Daoy (cell line): Measurements from ENCODE around the gene KCTD8. TPM values are rescaled to one million over a fixed set of nuclear protein-coding genes. Genes with fewer than 3 reads are reported as not detected.
A peak's percentile ranks its signal among the peaks of the same experiment; 100 is the strongest.

Source experiments
- DNase-seq: peaks from one replicate; pipeline ENCODE4 v3.0.0-alpha.2; 2015; ENCODE audit warnings: low read depth
- total RNA-seq: library from RNA; depleted of rRNA; stranded (reverse); fragments of >200 nt; shearing (Covaris generic); gene quantifications from 2 replicates; pipeline ENCODE4 v1.2.3, GENCODE V29; 2014; rRNA removed

Gene KCTD8
- total RNA-seq, result not detected in 2 replicates

- DNase-seq, result peak; percentile 50
These were observed at the start of gene KCTD8 for GRCh38 chr4:44448521-44449461. Gene KCTD8 (minus strand): TSS chr4:44448809.

- no peak for DNase-seq
These were observed 46.4 kb upstream of the KCTD8 start for GRCh38 chr4:44494810-44495701.

GRCh38 chr4:44493924-44494323 is 45.3 kb upstream of the KCTD8 start:
- no peak for DNase-seq

GRCh38 chr4:44487341-44487740 is 38.7 kb upstream of the KCTD8 start:
- no peak for DNase-seq

DNA sequence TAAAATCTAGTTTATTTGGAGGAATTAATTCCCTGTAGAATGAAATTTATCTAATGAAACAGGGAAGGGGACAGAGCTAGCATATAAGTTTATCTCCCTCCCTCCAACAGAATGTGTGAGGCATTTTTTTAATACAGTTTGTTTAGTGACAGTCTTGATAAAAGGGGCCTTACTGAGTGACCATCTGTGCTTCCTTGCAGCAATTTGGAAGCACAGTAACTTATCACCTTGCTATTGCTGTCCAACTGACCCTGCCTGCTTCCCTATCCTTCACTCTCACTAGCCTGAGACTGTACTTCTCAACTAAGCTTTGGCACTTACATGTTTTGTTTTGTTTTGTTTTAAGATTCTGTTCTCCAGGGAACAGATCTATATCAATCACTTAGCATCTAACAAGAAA is 31.1 kb upstream of the KCTD8 start:
- DNase-seq, result no peak

- no peak for DNase-seq
These were observed 13.7 kb upstream of the KCTD8 start for GRCh38 chr4:44462259-44462658.

- peak; percentile 1 for DNase-seq
These were observed 775 bp downstream of the KCTD8 start for GRCh38 chr4:44447563-44448504.

DNA sequence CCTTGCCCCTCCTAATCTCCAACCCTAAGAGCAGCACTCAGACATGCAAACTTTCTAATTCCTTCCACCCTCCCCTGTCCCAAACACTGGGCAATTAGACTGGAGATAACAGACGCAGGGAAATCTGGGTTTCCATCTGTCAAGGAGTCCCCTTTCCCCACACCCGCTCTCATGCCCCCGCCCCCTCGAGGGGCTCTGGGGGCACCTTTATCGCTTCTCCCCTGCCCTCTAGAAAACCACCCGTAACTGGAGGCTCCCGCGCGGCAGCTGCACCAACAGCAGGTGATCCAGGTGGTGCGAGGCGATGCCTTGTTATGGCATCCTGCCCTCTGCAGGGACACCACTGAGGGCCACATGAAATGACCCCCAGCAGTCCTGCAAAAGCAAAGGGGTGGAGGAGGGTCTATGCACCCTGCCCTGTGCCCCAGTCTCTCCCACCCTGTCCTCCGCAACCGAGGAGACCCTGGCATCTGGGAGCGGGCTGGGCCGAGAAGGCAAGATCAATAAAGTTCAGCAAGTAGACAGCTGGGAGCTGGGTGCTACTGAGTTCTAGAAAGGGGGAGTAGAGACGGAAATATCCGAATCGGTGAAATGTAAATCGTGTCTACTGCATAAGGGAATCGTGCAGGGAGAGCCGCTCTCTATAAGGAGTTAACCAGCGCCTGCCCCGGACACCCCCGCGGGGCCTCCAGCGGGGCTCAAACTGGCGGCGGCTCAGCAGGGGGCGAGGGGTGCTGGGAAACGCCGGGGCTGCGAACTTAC is 1.6 kb downstream of the KCTD8 start:
- no peak for DNase-seq

- no peak for DNase-seq
These were observed 2.4 kb downstream of the KCTD8 start for GRCh38 chr4:44446191-44446590.

DNA sequence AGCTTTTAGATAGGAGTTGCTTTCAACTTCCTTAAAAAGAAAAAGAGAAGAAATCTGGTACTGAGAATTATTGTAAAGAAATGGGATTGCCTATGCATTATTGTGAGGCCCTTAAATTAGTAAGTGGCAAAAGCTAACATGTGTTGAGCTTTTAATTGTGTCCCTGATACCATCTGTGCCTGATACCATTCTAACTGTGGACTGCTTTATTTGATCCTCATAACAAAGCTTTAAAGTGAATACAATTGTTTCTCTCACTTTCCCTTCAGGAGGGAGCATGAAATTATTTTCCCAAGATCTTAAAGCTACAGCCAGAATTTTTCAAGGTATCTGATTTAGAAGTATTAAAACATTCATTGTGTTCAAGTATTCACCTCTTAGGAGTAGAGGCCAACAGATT is 9.9 kb downstream of the KCTD8 start:
- DNase-seq, result no peak

GRCh38 chr4:44434247-44434646 is 14.4 kb downstream of the KCTD8 start:
- DNase-seq, result no peak

DNA sequence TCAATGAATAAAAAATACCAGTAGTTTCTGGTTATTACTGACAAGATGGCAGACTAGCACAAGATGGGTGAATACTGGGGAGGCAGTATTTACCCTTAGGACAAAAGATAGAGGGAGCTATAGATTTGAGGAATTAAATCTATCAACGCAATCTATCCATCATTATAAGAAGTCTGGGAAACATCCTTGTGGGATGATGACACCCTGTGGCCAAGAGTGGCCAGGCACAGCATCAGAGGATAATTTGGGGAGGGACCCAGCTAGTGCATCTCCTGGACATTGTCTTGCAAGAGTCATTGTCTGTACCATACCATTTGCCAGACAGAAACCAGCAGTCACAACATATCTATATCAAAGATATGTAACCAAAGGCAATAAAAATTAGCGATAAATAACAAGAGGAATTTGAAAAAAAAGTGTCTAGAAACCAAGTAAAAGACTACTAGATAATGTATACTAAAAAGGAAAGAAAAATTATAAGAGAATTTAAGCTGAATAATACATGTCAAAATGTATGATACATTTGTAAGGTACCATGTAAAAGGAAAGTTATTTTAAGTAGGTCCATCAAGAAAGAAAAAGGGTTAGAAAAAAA is 22.9 kb downstream of the KCTD8 start:
- DNase-seq, result no peak

- DNase-seq, result no peak
These were observed 25.7 kb downstream of the KCTD8 start for GRCh38 chr4:44422912-44423311.

DNA sequence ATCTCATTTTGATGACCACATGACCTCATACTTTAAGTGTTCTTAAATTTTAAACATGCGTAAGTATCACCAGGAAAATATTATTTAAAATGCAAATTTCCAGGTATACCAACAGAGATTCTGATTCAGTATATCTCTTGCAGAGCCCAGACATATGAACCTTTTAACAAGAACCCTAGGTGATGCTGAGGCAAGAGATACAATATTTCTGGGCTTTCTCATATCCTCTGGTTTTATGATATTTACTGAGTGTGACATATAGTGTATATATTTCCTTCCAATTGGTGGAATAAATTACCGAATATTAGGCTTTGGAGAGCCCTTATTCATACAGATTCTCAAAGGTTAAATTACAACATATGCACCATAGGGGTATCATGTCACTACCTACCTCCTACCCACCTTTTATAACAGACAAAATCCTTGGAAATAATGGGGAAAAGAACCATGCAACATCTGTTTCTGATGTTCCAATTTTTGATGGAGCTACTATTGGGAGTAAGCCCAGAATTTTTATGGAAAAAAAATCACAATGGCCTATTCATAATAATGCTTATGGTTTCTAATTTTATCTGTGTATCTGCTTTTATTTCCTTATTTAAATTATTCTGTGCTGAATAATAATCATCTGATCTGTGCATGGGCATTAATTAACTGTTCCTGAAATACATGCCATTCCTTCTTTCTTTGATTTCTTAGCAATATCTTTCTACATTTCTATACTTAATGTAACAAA is 27.1 kb downstream of the KCTD8 start:
- no peak for DNase-seq

DNA sequence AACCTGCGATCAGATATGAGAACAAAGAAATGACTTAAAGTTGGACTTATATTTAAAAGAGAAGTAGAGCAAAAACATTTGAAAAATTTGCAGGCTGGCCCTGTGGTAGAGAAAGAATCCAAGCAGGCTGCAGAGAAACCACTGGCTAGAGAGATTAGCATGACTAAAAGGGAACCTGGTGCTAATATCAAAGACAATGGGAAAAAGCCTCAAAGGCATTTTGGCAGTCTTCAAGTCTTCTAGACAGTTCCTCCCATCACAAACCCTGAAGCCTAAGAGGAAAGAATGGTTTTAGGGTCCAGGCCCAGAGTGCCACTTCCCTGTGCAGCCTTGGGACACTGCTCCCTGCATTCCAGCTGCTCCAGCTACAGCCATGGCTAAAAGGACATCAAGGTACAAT is 33.4 kb downstream of the KCTD8 start:
- no peak for DNase-seq

DNA sequence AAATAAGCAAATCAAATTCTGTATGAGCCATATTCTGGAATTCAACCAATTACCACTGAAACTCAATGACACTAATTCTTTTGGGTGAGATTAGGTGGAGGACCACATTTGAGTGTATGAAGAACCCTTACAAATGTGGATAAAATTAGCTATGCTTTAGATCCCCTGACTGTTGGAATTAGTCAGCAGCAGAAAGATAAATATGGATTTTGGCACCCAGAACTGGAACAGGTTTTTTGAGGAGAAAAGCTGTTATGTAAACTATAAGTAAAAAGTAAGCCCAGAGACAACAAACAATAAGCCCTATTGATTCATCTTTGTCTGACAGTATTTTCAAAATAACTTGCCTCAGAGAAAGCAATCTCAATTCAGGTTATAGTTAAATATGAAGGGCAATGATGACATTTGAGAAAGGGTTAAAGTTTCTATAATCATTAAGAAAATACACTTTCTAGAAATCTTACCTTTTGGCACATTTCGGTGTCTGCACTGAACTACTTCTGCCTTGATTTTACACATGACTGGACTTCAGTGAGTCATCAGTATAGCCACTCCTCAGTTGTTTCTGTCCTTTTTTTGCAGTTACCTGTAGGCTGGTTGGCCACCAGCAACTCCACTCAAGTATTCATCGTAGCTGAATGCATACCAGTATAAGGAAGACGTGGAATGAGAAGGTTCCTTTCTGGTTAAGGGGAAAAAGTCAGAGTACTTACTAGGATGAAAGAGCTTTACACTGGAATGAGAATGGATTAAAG is 80.0 kb downstream of the KCTD8 start:
- DNase-seq, result no peak

- DNase-seq, result no peak
These were observed 94.4 kb downstream of the KCTD8 start for GRCh38 chr4:44354172-44354571.

GRCh38 chr4:44351069-44351468 is 97.5 kb downstream of the KCTD8 start:
- DNase-seq, result no peak

DNA sequence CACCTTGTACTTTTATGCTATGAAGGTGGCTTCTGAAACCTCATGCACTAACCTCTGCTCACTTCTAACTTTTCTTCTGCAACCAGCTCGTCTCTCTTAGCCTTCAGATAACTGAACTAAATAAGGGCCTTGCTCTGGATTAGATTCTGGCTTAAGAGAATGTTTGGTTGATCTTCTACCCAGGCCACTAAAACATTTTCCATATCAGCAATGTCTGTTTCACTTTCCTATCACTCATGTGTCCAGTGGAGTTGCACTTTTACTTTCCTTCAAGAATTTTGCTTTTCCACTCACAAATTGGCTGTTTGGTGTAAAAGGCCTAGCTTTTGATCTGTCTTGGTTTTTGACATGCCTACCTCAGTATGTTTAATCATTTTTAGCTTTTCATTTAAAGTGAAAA is 105.8 kb downstream of the KCTD8 start:
- no peak for DNase-seq
